C1 segment of cervical spinal cord (tissue), 14 donors: ENCODE results near the gene MRPL27.
"Not testable (repeated sequence)": the region's sequence is repeated elsewhere in the genome, so short reads cannot be mapped to it uniquely, and the experiment has no call there.

Experiments used
- DNase-seq, 14 donors: peaks; one replicate each; lab custom pipeline; 2025; lab: John Stamatoyannopoulos, UW

MRPL27 gene

DNA sequence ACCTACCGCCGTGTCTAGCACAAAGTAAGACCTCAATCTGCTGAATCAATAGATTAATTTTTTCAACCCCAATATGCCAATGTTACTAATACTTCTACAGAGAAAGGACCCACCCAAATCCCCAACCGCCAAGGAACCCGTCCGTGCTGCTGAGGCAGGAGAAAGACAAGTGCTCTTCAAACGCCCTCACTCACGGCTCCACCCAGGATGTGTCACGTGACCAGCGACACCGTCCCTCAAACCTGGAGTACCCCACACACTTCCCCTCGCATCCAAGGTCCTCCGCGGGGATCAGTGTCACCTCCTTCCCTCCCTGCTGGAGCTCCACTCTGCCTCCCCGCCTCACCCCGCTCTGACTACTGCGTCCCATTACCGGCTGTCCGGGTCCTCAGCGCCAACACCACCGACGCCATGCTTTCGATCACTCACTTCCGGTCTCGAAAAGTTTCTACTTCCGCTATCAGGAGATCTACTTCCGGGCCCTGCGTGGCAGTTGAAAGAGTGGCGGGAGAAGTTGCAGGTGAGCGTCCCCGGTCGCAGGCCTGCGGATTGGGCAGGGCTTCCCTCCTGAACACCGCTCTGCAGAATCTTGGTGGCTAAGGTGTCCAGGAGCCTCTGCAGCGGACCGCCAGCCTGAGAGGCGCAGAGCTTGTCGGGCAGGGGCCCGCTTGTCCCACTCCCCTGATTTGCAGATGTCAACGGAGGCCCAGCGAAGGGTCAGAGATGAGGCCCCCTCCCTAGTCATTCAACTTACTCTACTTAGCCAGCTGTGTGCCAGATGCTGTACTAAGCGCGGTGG is at the start of gene MRPL27, which contains the start of gene EME1:
Gene MRPL27 (minus strand): TSS at position 427 of the 799 bp plus-strand sequence. CDS start 14 bp downstream, at position 413.
Gene EME1 (plus strand): TSS at position 472 of the 799 bp plus-strand sequence. CDS start 1,980 bp downstream, outside the sequence.
- peak; percentile 52 to 97 (median 88) for DNase-seq

DNA sequence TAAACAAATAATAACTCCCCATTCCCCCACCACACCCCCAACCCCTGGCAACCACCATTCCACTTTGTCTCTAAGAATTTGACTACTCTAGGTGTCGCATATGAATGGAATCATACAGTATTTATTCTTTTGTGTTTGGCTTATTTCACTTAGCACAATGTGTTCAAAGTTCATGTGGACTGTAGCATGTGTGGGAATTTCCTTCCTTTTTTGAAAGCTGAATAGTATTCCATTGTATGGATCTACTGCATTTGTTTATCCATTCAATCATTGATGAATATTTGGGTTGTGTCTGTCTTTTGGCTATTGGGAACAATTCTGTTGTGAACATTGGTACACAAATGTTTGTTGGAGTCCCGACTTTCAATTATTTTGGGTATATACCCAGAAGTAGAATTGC is 49.8 kb upstream of the MRPL27 start:
- no peak for DNase-seq

DNA sequence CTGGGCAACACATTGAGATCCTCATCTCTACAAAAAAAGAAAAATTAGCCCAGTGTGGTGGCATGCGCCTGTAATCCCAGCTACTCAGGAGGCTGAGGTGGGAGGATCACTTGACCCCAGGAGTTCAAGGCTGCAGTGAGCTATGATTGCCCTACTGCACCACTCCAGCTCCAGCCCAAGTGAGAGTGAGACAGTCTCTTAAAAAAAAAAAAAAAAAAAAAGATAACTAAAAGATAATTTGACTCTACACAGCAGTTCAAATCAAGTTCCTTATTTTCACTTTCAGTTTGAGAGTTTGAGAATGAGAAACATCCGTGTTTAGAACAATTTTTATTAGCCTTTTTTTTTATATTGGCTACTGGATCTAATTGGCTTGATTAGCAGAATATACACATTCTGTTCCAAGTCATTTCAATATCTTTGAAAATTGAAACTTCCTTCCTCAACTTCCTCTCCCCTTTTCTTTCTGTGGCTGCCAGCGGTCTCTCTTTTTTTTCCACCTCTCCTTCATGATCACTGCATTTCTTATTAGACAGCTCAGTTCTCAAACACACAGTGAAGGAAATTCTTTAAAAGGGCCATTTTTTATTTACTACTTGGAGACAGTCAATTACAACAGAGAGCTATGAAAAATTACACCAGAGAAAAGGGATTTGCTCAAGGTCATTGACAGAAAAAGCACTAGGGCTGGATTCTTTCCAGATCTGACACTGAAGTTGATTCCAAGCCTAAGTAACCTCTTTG is 48.5 kb upstream of the MRPL27 start:
- no peak for DNase-seq

DNA sequence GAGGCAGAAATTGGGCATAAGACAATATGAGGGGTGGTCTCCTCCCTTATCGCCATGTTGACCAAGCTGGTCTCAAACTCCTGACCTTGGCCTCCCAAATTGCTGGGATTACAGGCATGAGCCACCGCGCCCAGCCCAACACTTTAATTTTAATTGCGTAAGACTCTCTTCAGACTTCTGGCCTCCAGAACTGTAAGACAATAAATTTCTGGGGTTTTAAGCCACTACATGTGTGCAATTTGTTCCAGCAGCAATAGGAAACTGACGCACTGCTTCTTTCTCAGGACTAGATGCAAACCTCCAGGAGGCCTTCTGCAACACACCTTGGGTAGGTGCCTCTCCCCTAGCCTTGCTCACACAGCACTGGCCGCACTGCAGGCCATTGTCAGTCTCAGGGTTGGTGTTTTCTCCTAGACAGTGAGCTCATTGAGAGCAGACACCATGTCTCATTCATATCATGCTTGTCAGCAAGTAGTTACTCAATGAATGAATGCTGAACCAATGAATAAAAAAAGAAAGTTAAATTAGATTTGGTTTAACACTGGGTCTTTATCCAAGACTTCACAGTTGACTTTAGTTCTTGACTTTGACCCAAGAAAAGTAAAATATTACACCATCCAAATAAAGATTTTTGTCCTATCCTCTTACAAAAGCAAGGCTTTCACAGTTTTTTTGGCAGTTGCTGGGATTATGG is 47.6 kb upstream of the MRPL27 start:
- no peak for DNase-seq

DNA sequence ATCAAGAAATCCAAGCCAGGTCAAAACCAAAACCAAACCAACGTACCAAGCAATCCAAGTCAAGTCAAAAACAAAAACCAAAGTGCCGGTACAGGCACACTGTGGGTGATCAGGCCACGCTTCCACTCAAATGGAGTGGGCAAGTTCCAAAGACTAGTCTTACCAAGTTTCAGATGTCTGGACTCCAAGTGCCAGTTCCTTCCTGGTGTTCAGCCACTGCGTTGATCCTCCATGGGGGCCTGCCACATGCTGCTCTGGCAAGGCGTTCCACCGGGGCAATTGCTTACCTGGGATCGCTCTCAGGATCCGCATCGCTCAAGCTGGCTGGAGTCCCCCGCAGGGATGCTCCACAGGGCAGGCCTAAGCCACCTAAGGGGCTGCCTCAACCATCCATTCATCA is 46.6 kb upstream of the MRPL27 start:
- not testable (repeated sequence) for DNase-seq

DNA sequence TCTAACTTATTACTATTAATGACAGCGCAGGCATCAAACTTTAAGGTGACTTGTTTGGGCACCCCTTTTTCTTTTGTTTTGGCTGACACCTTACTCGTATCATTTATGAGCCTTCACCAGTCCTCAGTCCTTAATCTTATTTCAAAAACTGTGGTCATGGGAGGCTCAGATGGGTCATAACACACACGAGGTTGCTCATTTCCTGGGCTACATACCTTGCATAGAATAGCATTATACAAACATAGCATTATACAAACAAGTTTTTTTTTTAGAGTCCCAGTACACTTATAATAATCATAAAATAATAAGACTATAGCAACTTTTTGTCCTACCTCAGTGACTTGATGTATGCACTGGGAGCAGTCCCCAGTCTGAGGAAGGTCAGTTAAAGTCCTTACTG is 41.8 kb upstream of the MRPL27 start:
- no peak for DNase-seq

DNA sequence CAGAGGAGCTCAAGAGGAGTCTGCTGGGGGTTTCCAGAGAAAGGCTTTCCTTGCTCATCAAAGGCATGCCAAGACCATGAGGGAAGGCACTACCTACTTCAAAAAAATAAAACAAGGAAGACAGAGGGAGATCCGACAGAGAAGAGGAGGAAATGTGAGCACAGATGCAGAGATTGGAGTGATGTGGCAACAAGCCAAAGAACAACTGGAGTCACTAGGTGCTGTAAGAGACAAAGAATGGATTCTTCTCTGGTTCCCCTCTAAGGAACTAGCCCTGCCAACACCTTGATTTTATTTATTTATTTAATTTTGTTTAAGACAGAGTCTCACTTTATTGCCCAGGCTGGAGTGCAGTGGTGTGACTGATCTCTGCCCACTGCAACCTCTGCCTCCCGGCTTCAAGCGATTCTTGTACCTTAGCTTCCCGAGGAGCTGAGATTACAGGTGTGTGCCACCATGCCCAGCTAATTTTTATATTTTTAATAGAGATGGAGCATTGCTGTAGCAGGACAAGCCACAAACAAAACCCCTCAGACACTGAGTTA is 39.3 kb upstream of the MRPL27 start:
- no peak for DNase-seq

DNA sequence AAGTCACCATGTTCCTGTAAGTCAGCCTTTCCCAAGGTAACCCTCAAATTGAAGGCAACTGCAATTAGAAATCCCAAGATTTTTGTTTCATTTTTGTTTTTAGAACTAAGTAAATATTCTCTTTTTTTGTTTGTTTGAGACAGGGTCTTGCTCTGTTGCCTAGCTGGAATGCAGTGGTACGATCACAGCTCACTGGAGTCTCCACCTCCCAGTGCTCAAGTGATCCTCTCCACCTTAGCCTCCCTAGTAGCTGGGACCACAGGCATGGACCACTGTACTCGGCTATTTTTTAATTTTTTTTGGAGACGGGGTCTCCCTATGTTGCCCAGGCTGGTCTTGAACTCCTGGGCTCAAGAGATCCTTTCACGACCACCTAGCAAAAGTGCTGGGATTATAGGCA is 34.9 kb upstream of the MRPL27 start:
- no peak for DNase-seq

DNA sequence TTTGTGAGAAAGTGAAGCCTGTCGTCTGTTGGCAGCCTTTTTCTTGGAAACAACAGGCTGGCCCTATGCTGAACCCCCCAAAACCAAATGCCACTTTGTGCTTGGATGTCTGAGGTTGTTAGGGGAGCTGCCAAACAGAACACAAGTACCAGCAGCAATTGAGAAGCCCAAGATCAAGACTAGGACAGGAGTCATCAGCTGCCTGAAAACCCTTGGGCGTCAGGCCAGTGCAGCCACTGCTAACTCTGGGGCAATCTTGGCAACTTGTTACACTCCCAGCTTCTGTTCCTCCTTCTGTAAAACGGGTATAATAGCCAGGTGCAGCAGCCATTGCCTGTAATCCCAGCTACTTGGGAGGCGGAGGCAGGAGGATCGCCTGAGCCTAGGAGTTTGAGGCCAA is 33.6 kb upstream of the MRPL27 start:
- peak in 1 of 14 donors; percentile 27 for DNase-seq

DNA sequence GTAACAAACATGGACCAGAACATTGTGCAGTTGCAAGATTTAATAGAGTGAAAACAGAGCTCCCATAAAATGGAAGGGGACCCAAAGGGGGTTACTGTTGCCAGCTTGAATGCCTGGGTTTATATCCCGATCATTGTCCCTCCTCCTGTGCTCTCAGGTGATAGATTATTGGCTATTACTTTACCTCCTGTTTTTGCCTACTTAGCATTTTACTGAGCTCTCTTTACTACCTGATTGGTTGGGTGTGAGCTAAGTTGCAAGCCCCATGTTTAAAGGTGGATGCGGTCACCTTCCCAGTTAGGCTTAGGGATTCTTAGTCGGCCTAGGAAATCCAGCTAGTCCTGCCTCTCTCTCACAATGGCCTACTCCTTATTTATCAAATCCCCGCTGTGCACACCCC is 32.4 kb upstream of the MRPL27 start:
- not testable (repeated sequence) for DNase-seq

DNA sequence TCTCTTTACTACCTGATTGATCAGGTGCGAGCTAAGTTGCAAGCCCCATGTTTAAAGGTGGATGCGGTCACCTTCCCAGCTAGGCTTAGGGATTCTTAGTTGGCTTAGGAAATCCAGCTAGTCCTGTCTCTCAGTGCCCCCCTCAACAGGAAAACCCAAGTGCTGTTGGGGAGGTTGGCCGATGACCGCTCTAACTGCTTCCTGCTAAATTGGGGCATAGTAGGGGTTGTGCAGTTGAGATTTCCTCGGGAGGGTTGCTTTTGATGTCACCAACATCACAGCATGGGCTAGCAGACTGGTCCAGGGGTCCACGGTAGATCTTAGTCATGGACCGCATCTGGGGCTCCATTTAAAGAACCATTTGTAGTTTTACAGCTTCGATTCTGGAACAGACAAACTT is 26.6 kb upstream of the MRPL27 start:
- not testable (repeated sequence) for DNase-seq

DNA sequence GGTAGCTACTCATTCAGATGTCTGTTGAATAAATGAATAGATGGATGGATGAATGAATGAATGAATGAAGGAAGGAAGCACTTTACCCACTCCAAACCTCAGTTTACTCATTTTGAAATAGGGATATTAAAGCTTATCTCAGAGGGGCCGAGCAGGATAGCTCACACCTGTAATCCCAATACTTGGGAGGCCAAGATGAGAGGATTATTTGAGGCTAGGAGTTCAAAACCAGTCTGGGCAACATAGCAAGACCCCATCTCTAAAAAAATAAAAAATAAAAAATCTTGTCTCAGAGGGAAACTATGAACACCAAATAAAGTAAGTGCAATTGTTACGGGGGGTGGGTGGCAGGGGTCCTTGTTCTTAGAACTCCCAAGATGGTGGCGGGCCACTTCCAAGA is 25.7 kb upstream of the MRPL27 start:
- not testable (repeated sequence) for DNase-seq

DNA sequence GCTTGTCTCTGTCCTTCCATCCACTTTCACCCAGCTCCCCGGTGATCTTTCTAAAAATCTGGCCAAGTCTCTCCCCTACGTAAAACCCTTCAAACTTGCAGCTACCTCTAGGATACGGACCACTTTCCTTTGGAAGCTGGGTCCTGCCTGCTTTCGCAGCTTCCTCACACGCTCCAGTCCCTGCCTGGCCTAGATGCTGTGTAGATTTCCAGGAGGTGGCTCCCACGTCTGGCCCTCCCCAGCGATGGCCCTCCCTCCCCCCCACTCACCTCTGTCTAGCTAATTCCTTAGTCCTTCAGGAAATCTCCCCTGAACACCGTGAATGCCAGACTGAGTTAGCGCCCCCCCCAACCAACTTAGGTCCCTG is 24.9 kb upstream of the MRPL27 start:
- no peak for DNase-seq

DNA sequence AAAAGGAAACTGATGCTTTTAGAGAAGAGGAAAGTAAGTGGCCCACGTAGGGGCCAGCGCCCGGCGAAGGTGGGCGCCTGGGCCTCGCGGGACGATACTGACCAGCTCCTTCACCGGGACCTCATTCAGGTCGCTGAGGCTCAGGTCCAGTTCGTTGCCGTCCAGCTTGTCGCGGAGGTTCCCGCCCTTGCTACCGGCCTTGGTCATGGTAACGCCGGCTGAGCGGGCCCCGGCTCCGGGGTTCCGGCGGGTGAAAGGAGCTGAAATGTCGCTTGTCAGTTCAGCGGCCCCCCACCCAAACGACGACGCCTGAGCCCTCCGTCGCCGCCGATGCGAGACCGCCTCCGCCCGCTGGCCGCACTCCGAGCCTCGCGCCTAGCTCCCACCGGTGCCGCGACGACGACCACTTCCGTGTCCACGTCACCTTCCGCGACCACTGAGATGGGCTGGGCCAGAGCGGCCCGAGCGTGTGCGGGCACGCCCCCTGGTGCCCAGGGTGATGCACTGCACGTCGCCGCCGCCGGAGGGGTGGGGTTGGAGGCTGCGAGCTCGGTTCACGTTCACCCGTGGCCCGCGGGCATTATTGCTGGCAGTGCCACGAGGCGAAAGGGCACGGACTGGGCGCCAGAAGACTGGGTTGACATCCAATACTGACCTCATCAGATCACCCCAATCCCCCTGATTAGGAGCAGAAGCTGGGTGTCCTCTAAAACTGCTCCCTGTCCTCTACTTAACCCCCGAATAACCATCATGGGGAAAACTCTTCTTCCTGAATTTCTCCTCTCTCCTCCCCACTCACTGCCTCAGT is 24.3 kb upstream of the MRPL27 start, which contains the start of gene LRRC59:
Gene LRRC59 (minus strand): TSS at position 413 of the 808 bp plus-strand sequence. CDS start 206 bp downstream, at position 207.
- peak; percentile 22 to 90 (median 68) for DNase-seq

DNA sequence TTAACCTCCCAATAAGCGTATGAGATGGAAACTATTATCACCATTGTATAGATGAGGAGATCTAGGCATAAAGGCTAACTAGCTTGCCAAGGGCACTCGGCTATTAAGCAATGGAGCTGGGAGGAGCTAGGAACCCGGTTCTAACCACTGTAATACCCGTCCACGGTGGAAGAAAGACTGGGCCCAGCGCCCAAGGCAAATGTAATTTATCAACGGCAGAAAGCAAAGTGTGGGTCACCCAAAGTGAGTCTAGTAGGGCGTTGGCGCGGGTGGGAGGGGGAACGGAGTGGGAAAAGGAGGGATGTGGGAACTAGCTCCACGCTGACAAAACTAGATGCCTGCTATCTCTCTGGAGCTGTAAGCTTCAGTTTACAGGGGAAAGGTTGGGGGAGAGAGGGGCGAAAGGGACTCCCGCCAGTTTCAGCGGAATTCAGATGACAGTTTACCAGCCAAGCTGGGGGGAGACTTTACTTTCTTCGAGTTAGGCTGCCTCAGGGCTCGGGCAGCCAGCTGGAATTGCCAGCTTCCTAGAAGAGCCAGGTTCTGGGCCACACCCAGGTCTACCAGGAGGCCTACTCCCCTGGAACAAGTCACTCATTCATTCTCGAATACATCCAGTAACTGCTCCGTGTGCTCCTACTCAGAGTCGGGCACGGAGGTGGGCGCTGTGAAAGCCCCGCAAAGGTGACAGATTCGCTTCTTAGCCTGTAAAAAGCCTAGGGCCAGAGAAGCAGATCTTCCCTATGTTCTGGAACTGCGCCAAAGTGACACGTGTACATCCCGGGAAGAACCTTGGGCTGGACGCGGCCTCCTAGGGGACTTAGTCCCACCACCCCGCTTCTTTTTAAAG is 23.5 kb upstream of the MRPL27 start:
- DNase-seq: no peak

DNA sequence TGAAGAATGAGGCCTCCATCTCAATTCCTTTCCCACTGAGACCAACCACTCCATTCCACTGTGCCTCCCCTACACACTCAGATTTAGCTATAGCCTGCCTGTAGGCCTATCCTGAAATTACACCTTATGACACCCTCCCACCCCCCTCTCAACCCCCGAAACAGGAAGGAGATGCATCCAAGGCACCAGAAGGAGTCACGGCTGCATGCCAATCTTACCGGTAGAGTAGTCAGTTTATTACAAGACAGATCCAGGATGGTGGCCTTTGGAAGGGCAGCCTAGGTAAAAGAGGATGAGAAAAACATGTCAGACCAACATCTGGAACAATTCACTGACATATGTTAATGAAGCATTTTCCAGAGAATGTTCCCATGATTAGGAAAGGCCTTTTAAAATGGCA is 21.7 kb upstream of the MRPL27 start:
- DNase-seq: no peak

DNA sequence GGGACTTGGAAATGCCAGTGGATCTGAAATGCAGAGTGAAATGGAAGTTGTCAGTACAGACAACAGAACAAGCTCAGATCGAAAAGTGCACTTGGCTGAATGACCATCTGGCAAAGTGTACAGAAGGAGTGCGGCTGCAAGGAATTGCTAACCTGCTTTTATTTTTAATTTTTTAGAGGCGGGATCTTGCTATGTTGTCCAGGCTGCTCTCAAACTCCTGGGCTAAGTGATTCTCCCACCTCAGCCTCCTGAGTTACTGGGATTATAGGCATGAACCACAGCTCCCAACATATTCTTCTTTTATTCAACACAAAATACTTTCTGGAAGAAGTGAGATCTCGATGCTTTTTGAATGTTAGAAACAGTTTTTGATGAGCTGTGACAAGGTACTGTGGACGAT is 20.7 kb upstream of the MRPL27 start:
- DNase-seq: no peak

DNA sequence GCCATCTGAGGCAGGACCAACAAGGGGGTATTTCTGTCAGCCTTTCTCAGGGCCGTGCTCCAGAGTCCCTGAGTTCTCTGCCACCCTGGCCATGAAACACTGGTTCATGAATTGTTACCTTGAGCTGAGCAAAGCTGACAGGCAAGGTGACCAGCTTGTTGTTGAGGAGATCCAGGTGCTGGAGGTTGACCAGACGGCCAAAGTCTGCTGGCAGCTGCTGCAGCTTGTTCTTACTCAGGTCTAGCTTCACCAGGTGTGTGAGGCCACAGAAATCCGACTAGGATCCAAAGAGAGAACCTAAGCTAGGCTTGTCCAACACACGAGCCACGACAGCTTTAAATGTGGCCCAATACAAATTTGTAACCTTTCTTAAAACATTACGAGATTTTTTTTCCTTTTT is 19.6 kb upstream of the MRPL27 start:
- DNase-seq: no peak

DNA sequence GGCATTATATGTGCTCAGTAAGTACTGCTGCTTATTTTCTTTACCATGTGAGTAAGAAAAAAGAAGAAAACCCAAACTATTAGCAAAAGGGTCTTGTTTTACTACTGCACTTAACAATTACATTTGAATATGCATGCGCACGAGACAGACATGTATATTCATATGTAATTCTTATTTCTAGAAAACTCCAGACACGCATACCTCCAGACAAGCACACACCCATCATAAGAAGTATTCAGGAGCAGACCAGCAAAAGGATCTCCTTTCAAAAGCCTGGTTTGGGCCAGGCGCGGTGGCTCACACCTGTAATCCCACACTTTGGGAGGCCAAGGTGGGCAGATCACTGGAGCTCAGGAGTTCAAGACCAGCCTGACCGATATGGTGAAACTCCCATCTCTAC is 16.6 kb upstream of the MRPL27 start:
- DNase-seq: no peak

DNA sequence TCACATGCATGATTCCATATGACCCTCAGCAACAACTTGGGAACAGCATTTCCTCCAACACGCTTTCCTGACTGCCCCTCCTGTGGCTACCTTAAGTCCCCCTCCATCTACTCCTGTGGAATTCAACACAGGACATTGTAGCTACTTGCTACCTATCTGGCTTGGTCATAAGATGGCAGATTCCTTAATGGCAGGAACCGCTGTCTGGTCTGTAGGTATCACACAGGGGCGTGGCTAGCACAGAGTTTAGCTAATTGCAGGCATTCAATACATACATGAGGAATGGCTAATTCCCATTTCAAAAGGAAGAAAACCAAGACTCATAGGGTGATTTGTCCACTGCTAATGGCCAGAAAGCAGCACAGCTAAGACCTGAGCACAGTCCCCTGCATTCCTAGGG is 15.7 kb upstream of the MRPL27 start:
- no peak for DNase-seq
